ENCODE measurements around the gene BTNL2.

Gene BTNL2, protein sequence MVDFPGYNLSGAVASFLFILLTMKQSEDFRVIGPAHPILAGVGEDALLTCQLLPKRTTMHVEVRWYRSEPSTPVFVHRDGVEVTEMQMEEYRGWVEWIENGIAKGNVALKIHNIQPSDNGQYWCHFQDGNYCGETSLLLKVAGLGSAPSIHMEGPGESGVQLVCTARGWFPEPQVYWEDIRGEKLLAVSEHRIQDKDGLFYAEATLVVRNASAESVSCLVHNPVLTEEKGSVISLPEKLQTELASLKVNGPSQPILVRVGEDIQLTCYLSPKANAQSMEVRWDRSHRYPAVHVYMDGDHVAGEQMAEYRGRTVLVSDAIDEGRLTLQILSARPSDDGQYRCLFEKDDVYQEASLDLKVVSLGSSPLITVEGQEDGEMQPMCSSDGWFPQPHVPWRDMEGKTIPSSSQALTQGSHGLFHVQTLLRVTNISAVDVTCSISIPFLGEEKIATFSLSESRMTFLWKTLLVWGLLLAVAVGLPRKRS

GRCh38 chr6:32406857-32407256 lies at the start of gene BTNL2:
Gene BTNL2, minus strand, starts transcription at chr6:32407181. Its CDS starts 58 bp downstream, at chr6:32407123.
- Histone ChIP-seq H2AFZ (ENCODE audit: low read length) (peak within 1 kb of the TSS; percentile 35), H3K4me2 (ENCODE audit: low read depth, low read length) (peak within 1 kb of the TSS; percentile 66; the same call in 1 of the 2 replicates), H3K79me2 (ENCODE audit: low read length) (no peaks in the 10 kb centered on the region), H3K9me2 (replicated peaks; ENCODE audit: insufficient read depth, low read length) (no peaks in the 10 kb centered on the region), H3K4me1 (ENCODE audit: low read length) (no peaks in the 10 kb centered on the region), H3K4me3 (ENCODE audit: low read length) (peak within 1 kb of the TSS; percentile 36; the same call in 1 of the 2 replicates), H3K9me3 (replicated peaks; ENCODE audit: insufficient read depth, low read length) (no peaks in the 10 kb centered on the region), H3K36me3 (replicated peaks; ENCODE audit: insufficient read depth, low read length) (no peaks in the 10 kb centered on the region), H3K27ac (ENCODE audit: low read length) (no peak within 1 kb of the TSS), H3F3A (ENCODE audit: insufficient read depth, low read length) (no peaks in the 10 kb centered on the region), H4K20me1 (ENCODE audit: insufficient read depth, low read length) (no peaks in the 10 kb centered on the region), H3K27me3 (replicated peaks; ENCODE audit: insufficient read depth, low read length) (no peaks in the 10 kb centered on the region), H3K9ac (ENCODE audit: low read length) (no peak within 1 kb of the TSS)
- DNase-seq, result no peak
- TF ChIP-seq EZH2 (optimal IDR thresholded peaks at IDR 0.05; ENCODE audit: low read depth, low read length) (no peak), EZH2phosphoT487 (IDR thresholded peaks at IDR 0.05; ENCODE audit: low read length) (no peak)
- TF ChIP-seq, protein P1, sequence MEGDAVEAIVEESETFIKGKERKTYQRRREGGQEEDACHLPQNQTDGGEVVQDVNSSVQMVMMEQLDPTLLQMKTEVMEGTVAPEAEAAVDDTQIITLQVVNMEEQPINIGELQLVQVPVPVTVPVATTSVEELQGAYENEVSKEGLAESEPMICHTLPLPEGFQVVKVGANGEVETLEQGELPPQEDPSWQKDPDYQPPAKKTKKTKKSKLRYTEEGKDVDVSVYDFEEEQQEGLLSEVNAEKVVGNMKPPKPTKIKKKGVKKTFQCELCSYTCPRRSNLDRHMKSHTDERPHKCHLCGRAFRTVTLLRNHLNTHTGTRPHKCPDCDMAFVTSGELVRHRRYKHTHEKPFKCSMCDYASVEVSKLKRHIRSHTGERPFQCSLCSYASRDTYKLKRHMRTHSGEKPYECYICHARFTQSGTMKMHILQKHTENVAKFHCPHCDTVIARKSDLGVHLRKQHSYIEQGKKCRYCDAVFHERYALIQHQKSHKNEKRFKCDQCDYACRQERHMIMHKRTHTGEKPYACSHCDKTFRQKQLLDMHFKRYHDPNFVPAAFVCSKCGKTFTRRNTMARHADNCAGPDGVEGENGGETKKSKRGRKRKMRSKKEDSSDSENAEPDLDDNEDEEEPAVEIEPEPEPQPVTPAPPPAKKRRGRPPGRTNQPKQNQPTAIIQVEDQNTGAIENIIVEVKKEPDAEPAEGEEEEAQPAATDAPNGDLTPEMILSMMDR (IDR thresholded peaks at IDR 0.05; ENCODE audit: low read length), result no peak

DNA sequence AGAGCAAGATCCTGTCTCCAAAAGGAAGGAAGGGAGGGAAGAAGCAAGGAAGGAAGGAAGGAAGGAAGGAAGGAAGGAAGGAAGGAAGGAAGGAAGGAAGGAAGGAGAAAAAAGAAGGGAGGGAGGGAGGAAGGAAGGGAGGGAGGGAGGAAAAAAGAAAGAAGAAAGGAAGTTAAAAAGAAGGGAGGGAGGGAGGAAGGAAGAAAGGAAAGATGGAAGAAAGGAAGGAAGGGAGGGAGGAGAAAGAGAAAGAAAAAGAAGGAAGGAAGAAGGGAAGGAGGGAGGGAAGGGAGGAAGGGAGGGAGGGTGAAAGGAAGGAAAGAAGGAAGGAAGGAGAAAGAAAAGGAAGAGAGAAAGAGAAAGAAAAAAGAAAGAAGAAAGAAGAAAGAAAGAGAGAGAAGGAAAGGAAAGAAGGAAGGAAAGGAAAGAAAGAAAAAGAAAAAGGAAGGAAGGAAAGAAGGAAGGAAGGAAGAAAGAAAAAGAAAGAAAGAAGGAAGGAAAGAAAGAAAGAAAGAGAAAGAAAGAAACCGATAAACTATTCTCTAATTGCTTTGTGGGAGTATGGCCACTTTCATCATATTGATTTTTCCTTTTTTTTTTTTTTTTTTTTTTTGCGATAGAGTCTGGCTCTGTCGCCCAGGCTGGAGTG lies 42.2 kb upstream of the BTNL2 start:
- no peaks in the 10 kb centered on the region for H3K9me2 ChIP-seq (replicated peaks; ENCODE audit: insufficient read depth, low read length)
- no peak overlapping the region for H3K9ac ChIP-seq (ENCODE audit: low read length)
- H3K36me3 ChIP-seq (replicated peaks; ENCODE audit: insufficient read depth, low read length), result no peaks in the 10 kb centered on the region
- no peak overlapping the region for H2AFZ ChIP-seq (ENCODE audit: low read length)
- no peaks in the 10 kb centered on the region for H3K27me3 ChIP-seq (replicated peaks; ENCODE audit: insufficient read depth, low read length)
- no peaks in the 10 kb centered on the region for H4K20me1 ChIP-seq (ENCODE audit: insufficient read depth, low read length)
- no peaks in the 10 kb centered on the region for H3K9me3 ChIP-seq (replicated peaks; ENCODE audit: insufficient read depth, low read length)
- H3K27ac ChIP-seq (ENCODE audit: low read length), result no peak overlapping the region
- H3F3A ChIP-seq (ENCODE audit: insufficient read depth, low read length), result no peaks in the 10 kb centered on the region
- no peak for TF ChIP-seq EZH2 (optimal IDR thresholded peaks at IDR 0.05; ENCODE audit: low read depth, low read length)
- TF ChIP-seq EZH2phosphoT487 (IDR thresholded peaks at IDR 0.05; ENCODE audit: low read length), result no peak
- TF ChIP-seq, protein P1 (IDR thresholded peaks at IDR 0.05; ENCODE audit: low read length), result no peak
- H3K4me3 ChIP-seq (ENCODE audit: low read length), result no peak overlapping the region
- DNase-seq, result no peak
- H3K4me1 ChIP-seq (ENCODE audit: low read length), result no peaks in the 10 kb centered on the region
- no peak overlapping the region for H3K4me2 ChIP-seq (ENCODE audit: low read depth, low read length)
- H3K79me2 ChIP-seq (ENCODE audit: low read length), result no peaks in the 10 kb centered on the region

GRCh38 chr6:32447932-32448331 lies 41.0 kb upstream of the BTNL2 start:
- H3K36me3 ChIP-seq (replicated peaks; ENCODE audit: insufficient read depth, low read length), result no peaks in the 10 kb centered on the region; the same call in 1 of the 2 replicates
- DNase-seq, result no peak
- H3K9me3 ChIP-seq (replicated peaks; ENCODE audit: insufficient read depth, low read length), result no peaks in the 10 kb centered on the region
- no peaks in the 10 kb centered on the region for H4K20me1 ChIP-seq (ENCODE audit: insufficient read depth, low read length)
- H3K79me2 ChIP-seq (ENCODE audit: low read length), result no peaks in the 10 kb centered on the region
- H3K4me2 ChIP-seq (ENCODE audit: low read depth, low read length), result no peak overlapping the region
- no peaks in the 10 kb centered on the region for H3F3A ChIP-seq (ENCODE audit: insufficient read depth, low read length)
- H3K27ac ChIP-seq (ENCODE audit: low read length), result no peak overlapping the region
- no peak overlapping the region for H3K4me3 ChIP-seq (ENCODE audit: low read length)
- no peaks in the 10 kb centered on the region for H3K4me1 ChIP-seq (ENCODE audit: low read length)
- H2AFZ ChIP-seq (ENCODE audit: low read length), result no peak overlapping the region
- no peak overlapping the region for H3K9ac ChIP-seq (ENCODE audit: low read length)
- H3K27me3 ChIP-seq (replicated peaks; ENCODE audit: insufficient read depth, low read length), result no peaks in the 10 kb centered on the region
- TF ChIP-seq, protein P1 (IDR thresholded peaks at IDR 0.05; ENCODE audit: low read length), result no peak
- TF ChIP-seq EZH2phosphoT487 (IDR thresholded peaks at IDR 0.05; ENCODE audit: low read length), result no peak
- TF ChIP-seq EZH2 (optimal IDR thresholded peaks at IDR 0.05; ENCODE audit: low read depth, low read length), result no peak
- no peaks in the 10 kb centered on the region for H3K9me2 ChIP-seq (replicated peaks; ENCODE audit: insufficient read depth, low read length)
